Mucosa of stomach (tissue), 1 donor: Measurements from ENCODE around the gene OR1Q1.
"Not testable (repeated sequence)": the region's sequence is repeated elsewhere in the genome, so short reads cannot be mapped to it uniquely, and the experiment has no call there.

Experiments used
- H3K27me3 ChIP-seq: one replicate; pipeline ENCODE4 v1.7.0; 2013; ENCODE audit warnings: mild to moderate bottlenecking, low read length; ENCODE audit not compliant: control insufficient read depth, insufficient read depth
- H3K36me3 ChIP-seq: one replicate; pipeline ENCODE4 v1.7.0; 2013; ENCODE audit warnings: low read length; ENCODE audit not compliant: control insufficient read depth, insufficient read depth
- H3K4me1 ChIP-seq: one replicate; pipeline ENCODE4 v1.7.0; 2013; ENCODE audit warnings: mild to moderate bottlenecking, low read length; ENCODE audit not compliant: control insufficient read depth, insufficient read depth
- H3K4me3 ChIP-seq: one replicate; pipeline ENCODE4 v1.7.0; 2013; ENCODE audit warnings: low read length
- H3K9ac ChIP-seq: one replicate; pipeline ENCODE4 v1.7.0; 2013; ENCODE audit warnings: mild to moderate bottlenecking, low read length, moderate library complexity
- H3K9me3 ChIP-seq: one replicate; pipeline ENCODE4 v1.7.0; 2013; ENCODE audit warnings: mild to moderate bottlenecking, low read length, moderate library complexity; ENCODE audit not compliant: control insufficient read depth
- donor health status: Pancreatic carcinoma.

OR1Q1 gene, protein sequence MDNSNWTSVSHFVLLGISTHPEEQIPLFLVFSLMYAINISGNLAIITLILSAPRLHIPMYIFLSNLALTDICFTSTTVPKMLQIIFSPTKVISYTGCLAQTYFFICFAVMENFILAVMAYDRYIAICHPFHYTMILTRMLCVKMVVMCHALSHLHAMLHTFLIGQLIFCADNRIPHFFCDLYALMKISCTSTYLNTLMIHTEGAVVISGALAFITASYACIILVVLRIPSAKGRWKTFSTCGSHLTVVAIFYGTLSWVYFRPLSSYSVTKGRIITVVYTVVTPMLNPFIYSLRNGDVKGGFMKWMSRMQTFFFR

DNA sequence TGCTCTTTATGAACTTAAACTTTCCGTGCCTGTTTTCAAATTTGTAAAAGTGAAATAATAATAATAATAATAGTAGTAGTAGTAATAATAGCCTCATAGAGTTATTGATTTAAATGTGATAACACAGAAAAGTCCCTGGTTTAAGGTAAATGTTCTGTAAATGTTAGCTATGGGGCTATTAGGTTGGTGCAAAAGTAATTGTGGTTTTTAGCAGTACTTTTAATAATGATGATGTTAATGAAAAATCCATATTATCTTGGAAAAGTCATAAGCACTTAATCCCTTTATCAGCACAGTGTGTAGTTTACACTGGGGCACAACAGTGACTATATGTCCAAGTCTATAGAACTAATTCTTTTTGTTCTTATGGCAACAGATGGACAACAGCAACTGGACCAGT is at the start of gene OR1Q1:
Gene OR1Q1, plus strand, starts transcription at position 377 of the 400 bp plus-strand sequence. Its CDS starts 0 bp downstream, at position 377.
- no peaks in the 10 kb centered on the region for H3K36me3 ChIP-seq
- no peak within 1 kb of the TSS for H3K4me3 ChIP-seq
- no peaks in the 10 kb centered on the region for H3K27me3 ChIP-seq
- no peaks in the 10 kb centered on the region for H3K4me1 ChIP-seq
- H3K9ac ChIP-seq, result no peak within 1 kb of the TSS
- H3K9me3 ChIP-seq, result no peaks in the 10 kb centered on the region

DNA sequence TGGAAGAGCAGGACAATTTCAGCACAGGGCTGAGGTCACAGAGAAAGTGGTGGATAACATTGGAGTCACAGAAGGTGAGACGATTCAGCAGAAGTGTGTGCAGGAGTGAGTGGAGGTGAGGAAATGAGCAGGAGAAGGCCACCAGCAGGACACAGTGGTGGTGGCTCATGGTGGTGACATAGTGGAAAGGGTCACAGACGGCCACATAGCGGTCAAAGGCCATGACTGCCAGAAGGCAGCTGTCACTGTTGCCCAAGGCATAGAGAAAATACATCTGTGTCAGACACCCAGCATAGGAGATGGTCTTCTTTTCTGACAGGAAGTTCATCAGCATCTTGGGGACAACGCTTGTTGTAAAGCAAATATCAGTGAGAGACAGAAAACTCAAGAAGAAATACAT is 46.6 kb upstream of the OR1Q1 start:
- Histone ChIP-seq H3K36me3 (no peaks in the 10 kb centered on the region), H3K27me3 (no peaks in the 10 kb centered on the region), H3K9ac (no peak overlapping the region), H3K9me3 (no peaks in the 10 kb centered on the region), H3K4me1 (no peaks in the 10 kb centered on the region), H3K4me3 (no peak overlapping the region)

DNA sequence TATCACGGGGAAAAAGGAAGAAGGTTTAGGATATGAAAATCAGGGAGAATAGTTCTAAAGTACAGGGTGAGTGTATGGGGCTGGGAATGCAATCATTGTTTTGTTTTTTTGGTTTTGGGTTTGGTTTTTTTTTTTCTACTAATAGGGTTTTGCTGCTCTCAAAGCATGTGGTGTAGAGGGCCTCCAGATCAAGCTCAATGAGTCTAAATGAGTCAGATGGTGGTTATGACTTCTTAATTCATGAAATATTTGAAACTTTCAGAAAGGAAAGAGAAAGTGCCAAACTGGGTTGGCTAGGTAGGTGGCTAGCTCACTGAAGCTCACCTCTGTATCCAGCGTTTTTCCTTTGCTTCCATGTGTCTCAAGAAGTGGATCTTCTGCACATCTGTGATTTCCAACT is 42.1 kb upstream of the OR1Q1 start:
- no peaks in the 10 kb centered on the region for H3K27me3 ChIP-seq
- H3K9me3 ChIP-seq, result no peaks in the 10 kb centered on the region
- H3K9ac ChIP-seq, result no peak overlapping the region
- no peaks in the 10 kb centered on the region for H3K4me1 ChIP-seq
- H3K4me3 ChIP-seq, result no peak overlapping the region
- H3K36me3 ChIP-seq, result no peaks in the 10 kb centered on the region

DNA sequence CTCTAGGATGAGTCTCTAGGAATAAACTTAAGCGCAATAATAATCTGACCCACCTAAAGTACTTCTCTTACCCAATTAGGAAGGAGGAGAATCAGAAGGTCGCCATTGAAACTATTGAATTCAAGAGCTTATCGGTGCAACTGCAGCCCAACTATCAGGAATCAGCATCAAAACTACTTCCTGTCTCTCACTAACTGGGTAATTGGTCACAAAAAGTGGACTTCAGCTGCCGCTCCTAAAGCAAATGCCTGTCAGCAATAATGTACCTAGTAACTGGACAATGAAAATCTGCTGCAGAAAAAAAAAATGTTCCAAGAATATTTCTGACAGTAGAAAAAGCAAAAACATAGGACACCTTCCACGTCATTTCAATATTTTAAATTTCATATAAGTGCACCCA is 34.7 kb upstream of the OR1Q1 start:
- Histone ChIP-seq H3K4me1 (no peaks in the 10 kb centered on the region), H3K36me3 (no peaks in the 10 kb centered on the region), H3K27me3 (no peaks in the 10 kb centered on the region), H3K9ac (no peak overlapping the region), H3K4me3 (no peak overlapping the region), H3K9me3 (no peaks in the 10 kb centered on the region)

DNA sequence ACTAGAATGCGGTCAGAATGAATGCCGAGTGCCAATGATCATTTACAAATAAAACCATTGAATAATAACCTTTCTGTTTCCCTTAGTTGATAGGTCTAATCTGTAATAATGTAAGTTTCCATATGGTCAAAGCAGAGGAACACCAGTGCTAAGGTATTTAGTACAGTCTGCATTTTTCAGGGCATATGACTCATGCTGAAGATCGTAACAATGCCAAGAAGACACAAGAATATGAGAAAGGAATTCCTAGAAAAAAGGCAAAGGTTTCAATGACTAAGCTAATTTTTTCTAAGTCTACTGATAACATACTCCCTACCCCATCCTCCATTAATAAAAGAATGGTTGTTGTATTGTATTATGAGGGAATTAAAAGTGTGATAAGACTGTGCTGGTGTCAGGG is 34.2 kb upstream of the OR1Q1 start:
- Histone ChIP-seq H3K9me3 (no peaks in the 10 kb centered on the region), H3K27me3 (no peaks in the 10 kb centered on the region), H3K4me1 (no peaks in the 10 kb centered on the region), H3K4me3 (no peak overlapping the region), H3K9ac (no peak overlapping the region), H3K36me3 (no peaks in the 10 kb centered on the region)

DNA sequence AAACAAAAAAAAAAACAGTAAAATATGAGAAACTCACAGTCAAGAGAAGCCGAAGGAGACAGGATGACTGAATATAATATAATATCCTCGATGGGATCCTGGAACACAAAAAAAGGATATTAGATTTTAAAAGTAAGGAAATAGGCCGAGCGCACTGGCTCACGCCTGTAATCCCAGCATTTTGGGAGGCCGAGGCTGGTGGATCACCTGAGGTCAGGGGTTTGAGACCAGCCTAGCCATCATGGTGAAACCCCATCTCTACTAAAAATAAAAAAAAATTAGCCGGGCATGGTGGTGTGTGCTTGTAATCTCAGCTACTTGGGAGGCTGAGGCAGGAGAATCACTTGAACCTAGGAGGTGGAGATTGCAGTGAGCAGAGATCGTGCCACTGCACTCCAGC is 31.3 kb upstream of the OR1Q1 start, which contains the start of gene OR1L8:
Gene OR1L8, minus strand, starts transcription at position 101 of the 400 bp plus-strand sequence. CDS start 14,907 bp downstream, outside the sequence.
- not testable (repeated sequence) for H3K9ac ChIP-seq, H3K27me3 ChIP-seq, H3K4me1 ChIP-seq, H3K9me3 ChIP-seq, H3K36me3 ChIP-seq, H3K4me3 ChIP-seq

DNA sequence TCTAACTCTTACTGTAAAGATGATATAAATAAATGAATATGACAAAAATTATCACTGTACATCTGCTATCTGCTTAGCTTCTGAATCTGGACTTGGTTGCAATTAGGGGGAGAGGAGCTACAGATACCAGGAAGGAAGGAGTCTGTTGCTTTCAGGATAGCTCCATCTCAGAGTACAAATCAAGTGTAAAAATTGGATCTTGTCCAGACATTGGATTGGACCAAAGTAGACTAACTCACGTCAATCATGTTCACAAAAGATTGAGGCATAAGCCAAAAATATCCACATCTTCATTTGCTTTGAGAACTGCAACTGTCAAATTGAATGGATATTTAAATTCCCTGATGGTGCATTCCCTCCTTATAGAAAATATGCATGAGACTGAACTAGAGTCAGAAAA is 8.8 kb upstream of the OR1Q1 start:
- Histone ChIP-seq H3K9ac (no peak overlapping the region), H3K4me1 (no peaks in the 10 kb centered on the region), H3K4me3 (no peak overlapping the region), H3K27me3 (no peaks in the 10 kb centered on the region), H3K9me3 (no peaks in the 10 kb centered on the region), H3K36me3 (no peaks in the 10 kb centered on the region)

DNA sequence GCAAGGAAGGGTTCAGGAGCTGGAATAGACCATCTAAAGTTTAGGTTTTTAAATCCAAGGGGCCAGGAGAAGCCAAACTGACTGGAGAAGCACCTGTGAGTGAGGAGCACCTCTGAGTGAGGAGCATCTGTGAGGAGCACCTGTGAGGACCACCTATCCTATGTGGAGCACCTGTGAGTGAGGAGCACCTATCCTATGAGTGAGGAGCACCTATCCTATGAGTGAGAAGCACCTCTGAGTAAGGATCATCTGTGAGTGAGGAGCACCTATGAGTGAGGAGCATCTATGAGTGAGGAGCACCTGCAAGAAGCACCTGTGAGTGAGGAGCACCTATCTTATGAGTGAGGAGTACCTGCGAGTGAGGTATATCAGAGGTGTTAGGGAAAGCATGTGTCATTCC is 8.0 kb upstream of the OR1Q1 start:
- no peaks in the 10 kb centered on the region for H3K27me3 ChIP-seq
- no peaks in the 10 kb centered on the region for H3K4me1 ChIP-seq
- no peak overlapping the region for H3K4me3 ChIP-seq
- H3K9me3 ChIP-seq, result no peaks in the 10 kb centered on the region
- no peak overlapping the region for H3K9ac ChIP-seq
- no peaks in the 10 kb centered on the region for H3K36me3 ChIP-seq

DNA sequence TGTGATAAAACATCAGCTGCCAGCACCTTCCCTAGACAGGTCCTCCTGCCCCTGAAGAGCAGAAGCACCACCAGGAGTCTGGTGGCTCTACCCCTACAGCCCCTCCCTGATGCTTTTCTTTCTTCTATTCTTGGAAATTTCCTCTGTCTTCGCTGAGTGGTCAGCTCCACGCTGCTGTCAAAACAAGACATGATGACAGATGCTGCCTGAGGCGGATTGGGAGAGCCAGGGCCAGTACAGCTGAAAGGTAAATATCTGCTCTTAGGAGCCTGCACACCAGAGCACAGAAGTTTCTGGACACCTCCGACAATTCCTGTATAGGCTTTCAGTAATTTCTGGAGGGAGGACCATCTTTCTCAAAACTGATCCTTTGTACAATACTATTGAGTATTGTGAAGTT is 4.7 kb upstream of the OR1Q1 start:
- Histone ChIP-seq H3K4me3 (no peak overlapping the region), H3K4me1 (no peaks in the 10 kb centered on the region), H3K9me3 (no peaks in the 10 kb centered on the region), H3K36me3 (no peaks in the 10 kb centered on the region), H3K9ac (no peak overlapping the region), H3K27me3 (no peaks in the 10 kb centered on the region)

DNA sequence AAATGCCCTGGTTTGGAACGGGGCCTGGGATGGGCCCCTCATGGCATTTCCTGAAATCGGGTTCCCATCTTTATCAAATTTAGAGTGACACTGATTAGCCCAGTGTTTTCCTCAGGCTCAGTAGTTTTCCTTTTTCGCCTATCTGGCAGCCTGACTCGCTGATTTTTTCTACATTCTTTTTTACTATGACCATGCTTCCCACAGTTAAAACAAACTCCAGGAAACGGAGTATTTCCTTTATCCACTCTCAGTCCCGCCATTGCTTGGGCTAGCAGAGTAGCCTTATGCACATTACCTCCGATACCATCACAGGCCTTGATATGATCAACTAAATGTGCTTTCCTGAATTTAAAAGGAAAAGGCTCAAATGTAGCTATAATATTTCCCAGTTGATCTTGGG is 5.5 kb downstream of the OR1Q1 start:
- no peaks in the 10 kb centered on the region for H3K27me3 ChIP-seq
- H3K4me3 ChIP-seq, result no peak overlapping the region
- no peaks in the 10 kb centered on the region for H3K4me1 ChIP-seq
- H3K9ac ChIP-seq, result no peak overlapping the region
- no peaks in the 10 kb centered on the region for H3K36me3 ChIP-seq
- no peaks in the 10 kb centered on the region for H3K9me3 ChIP-seq

DNA sequence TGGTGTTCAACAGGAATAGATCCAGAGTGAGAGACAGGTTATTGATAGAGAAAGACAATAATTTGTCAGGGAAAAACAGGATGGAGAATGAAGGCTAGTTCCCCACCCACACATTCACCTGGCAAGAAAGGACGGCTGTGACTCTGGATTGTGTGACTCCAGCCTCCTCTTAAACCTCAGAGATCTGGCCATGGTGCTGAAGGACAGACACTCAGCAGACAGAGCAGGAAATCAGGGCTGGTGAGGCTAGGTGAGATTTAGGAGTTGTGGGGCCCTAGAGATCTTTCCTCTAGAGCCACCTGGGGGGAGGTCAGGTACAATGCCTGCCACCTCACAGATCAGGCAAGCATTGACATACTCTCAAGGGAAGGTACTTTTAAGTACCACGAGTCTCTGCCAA is 27.7 kb downstream of the OR1Q1 start:
- Histone ChIP-seq H3K27me3 (no peaks in the 10 kb centered on the region), H3K4me3 (no peak overlapping the region), H3K4me1 (no peaks in the 10 kb centered on the region), H3K9ac (no peak overlapping the region), H3K9me3 (no peaks in the 10 kb centered on the region), H3K36me3 (no peaks in the 10 kb centered on the region)

DNA sequence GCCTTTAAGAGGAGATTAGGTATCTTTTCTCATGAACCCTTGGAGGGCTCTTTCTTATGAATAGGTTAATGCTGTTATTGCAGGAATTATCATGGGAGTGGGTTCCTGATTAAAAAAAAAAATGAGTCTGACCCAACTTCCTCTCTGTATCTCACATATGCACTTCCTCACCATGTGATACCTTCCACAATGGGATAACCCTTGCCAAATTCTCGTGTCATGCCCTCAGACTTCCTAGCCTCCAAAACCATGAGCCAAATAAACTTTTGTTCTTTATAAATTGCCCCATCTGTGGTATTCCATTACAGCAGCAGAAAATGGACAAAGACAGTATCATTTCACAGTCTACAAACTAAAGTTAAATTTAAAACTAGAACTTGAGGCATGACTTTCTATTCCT is 41.8 kb downstream of the OR1Q1 start:
- Histone ChIP-seq H3K9me3 (no peaks in the 10 kb centered on the region), H3K36me3 (no peaks in the 10 kb centered on the region), H3K4me1 (no peaks in the 10 kb centered on the region), H3K27me3 (no peaks in the 10 kb centered on the region), H3K9ac (no peak overlapping the region), H3K4me3 (no peak overlapping the region)

DNA sequence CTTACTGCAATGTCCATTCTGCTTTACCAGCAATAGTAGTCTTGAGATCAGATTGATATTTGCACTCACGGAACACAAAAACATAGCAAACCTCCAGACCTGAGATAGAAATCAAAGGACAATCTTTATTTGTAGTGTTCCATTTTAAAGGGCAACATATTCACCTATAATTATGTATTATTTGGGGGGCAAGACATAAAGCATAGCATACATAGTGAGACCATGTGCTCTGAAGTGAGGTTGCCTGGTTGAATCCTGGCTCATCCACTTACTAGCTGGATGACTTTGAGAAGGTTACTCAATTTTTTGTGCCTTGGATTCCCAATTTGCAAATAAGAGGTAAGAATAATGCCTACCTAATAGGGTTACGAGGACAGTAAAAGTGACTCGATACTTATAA is 43.0 kb downstream of the OR1Q1 start, which contains the start of gene OR1B1:
Gene OR1B1, minus strand, starts transcription at position 101 of the 400 bp plus-strand sequence.
- Histone ChIP-seq H3K9ac (no peak within 1 kb of the TSS), H3K4me3 (no peak within 1 kb of the TSS), H3K9me3 (no peaks in the 10 kb centered on the region), H3K4me1 (no peaks in the 10 kb centered on the region), H3K36me3 (no peaks in the 10 kb centered on the region), H3K27me3 (no peaks in the 10 kb centered on the region)
